Measurements from ENCODE around the gene CPB2.

Gene CPB2

GRCh38 chr13:46124531-46124966 is 19.7 kb upstream of the CPB2 start:
- TF ChIP-seq BACH2 (CRISPR knock-in tag; IDR thresholded peaks at IDR 0.05; ENCODE audit: borderline replicate concordance): no peak
- TF ChIP-seq ZNF8 (CRISPR knock-in tag; IDR thresholded peaks at IDR 0.05): no peak
- no peak for ATAC-seq

- no peak for TF ChIP-seq ISL1 (CRISPR knock-in tag; IDR thresholded peaks at IDR 0.05)
- no peak for TF ChIP-seq ESRRG (CRISPR knock-in tag; IDR thresholded peaks at IDR 0.05)
- TF ChIP-seq PPARA (CRISPR knock-in tag; IDR thresholded peaks at IDR 0.05; ENCODE audit: borderline replicate concordance): no peak
- no peak for TF ChIP-seq RARB (CRISPR knock-in tag; IDR thresholded peaks at IDR 0.05)
- no peak for TF ChIP-seq BACH2 (CRISPR knock-in tag; IDR thresholded peaks at IDR 0.05; ENCODE audit: borderline replicate concordance)
- ATAC-seq: no peak
Measured at GRCh38 chr13:46122304-46122703, 17.5 kb upstream of the CPB2 start.

GRCh38 chr13:46121597-46122163 is 16.8 kb upstream of the CPB2 start:
- TF ChIP-seq ZNF8 (CRISPR knock-in tag; IDR thresholded peaks at IDR 0.05) (no peak), OSR1 (CRISPR knock-in tag; IDR thresholded peaks at IDR 0.05) (no peak), ZNF70 (CRISPR knock-in tag; IDR thresholded peaks at IDR 0.05) (no peak), TCF4 (CRISPR knock-in tag; IDR thresholded peaks at IDR 0.05; ENCODE audit: borderline replicate concordance) (no peak), TOX (CRISPR knock-in tag; IDR thresholded peaks at IDR 0.05; ENCODE audit: borderline replicate concordance) (no peak)
- no peak for ATAC-seq

GRCh38 chr13:46121033-46121432 is 16.2 kb upstream of the CPB2 start:
- TF ChIP-seq GLIS3 (CRISPR knock-in tag; IDR thresholded peaks at IDR 0.05): no peak
- TF ChIP-seq CSDC2 (CRISPR knock-in tag; IDR thresholded peaks at IDR 0.05): no peak
- TF ChIP-seq SNAI2 (CRISPR knock-in tag; IDR thresholded peaks at IDR 0.05): no peak
- no peak for TF ChIP-seq BACH2 (CRISPR knock-in tag; IDR thresholded peaks at IDR 0.05; ENCODE audit: borderline replicate concordance)
- TF ChIP-seq ZC3H10 (CRISPR knock-in tag; IDR thresholded peaks at IDR 0.05): no peak
- no peak for TF ChIP-seq CSRNP3 (CRISPR knock-in tag; IDR thresholded peaks at IDR 0.05)
- TF ChIP-seq PPARA (CRISPR knock-in tag; IDR thresholded peaks at IDR 0.05; ENCODE audit: borderline replicate concordance): no peak
- TF ChIP-seq TCF4 (CRISPR knock-in tag; IDR thresholded peaks at IDR 0.05; ENCODE audit: borderline replicate concordance): no peak
- TF ChIP-seq ZNF8 (CRISPR knock-in tag; IDR thresholded peaks at IDR 0.05): no peak
- TF ChIP-seq ISL1 (CRISPR knock-in tag; IDR thresholded peaks at IDR 0.05): no peak
- no peak for TF ChIP-seq ESRRG (CRISPR knock-in tag; IDR thresholded peaks at IDR 0.05)
- TF ChIP-seq ZNF565 (CRISPR knock-in tag; conservative IDR thresholded peaks at IDR 0.05; ENCODE audit: low read depth): no peak
- no peak for TF ChIP-seq POU6F1 (CRISPR knock-in tag; IDR thresholded peaks at IDR 0.05; ENCODE audit: borderline replicate concordance, low read depth)
- TF ChIP-seq CREB5 (CRISPR knock-in tag; IDR thresholded peaks at IDR 0.05; ENCODE audit: low read depth): no peak
- ATAC-seq: no peak

GRCh38 chr13:46119883-46120614 is 15.2 kb upstream of the CPB2 start:
- peak; percentile 76 for ATAC-seq
- TF ChIP-seq ISL1 (CRISPR knock-in tag; IDR thresholded peaks at IDR 0.05) (no peak), TCF4 (CRISPR knock-in tag; IDR thresholded peaks at IDR 0.05; ENCODE audit: borderline replicate concordance) (no peak), ARNTL (CRISPR knock-in tag; IDR thresholded peaks at IDR 0.05; ENCODE audit: borderline replicate concordance, low read depth) (no peak), SNAI2 (CRISPR knock-in tag; IDR thresholded peaks at IDR 0.05) (no peak), ZNF8 (CRISPR knock-in tag; IDR thresholded peaks at IDR 0.05) (no peak), GLIS3 (CRISPR knock-in tag; IDR thresholded peaks at IDR 0.05) (no peak), TSHZ2 (CRISPR knock-in tag; IDR thresholded peaks at IDR 0.05) (no peak), BACH2 (CRISPR knock-in tag; IDR thresholded peaks at IDR 0.05; ENCODE audit: borderline replicate concordance) (no peak), ZNF565 (CRISPR knock-in tag; conservative IDR thresholded peaks at IDR 0.05; ENCODE audit: low read depth) (no peak), CREB5 (CRISPR knock-in tag; IDR thresholded peaks at IDR 0.05; ENCODE audit: low read depth) (no peak), ZNF70 (CRISPR knock-in tag; IDR thresholded peaks at IDR 0.05) (no peak), CSDC2 (CRISPR knock-in tag; IDR thresholded peaks at IDR 0.05) (no peak), CSRNP3 (CRISPR knock-in tag; IDR thresholded peaks at IDR 0.05) (no peak)
